GM12878 (cell line): Measurements from ENCODE around the gene PACS1.

ENCODE experiments used
- CHD2 ChIP-seq: IDR thresholded peaks from 2 replicates; pipeline ENCODE4 v1.6.1; 2011; ENCODE audit warnings: low read depth, low read length, improper control_type of control experiment, borderline replicate concordance
- FOXM1 ChIP-seq: IDR thresholded peaks from 2 replicates; pipeline ENCODE4 v1.6.1; 2012; ENCODE audit warnings: low read depth, mild to moderate bottlenecking, inconsistent platforms, low read length, moderate library complexity
- POLR2A ChIP-seq: IDR thresholded peaks from 2 replicates; pipeline ENCODE4 v1.6.1; 2011; ENCODE audit warnings: low read depth, mild to moderate bottlenecking, low read length
- POLR2AphosphoS5 ChIP-seq: IDR thresholded peaks from 2 replicates; pipeline ENCODE4 v1.6.1; 2011; ENCODE audit warnings: mild to moderate bottlenecking, low read length, inconsistent platforms
- SIN3A ChIP-seq: IDR thresholded peaks from 2 replicates; pipeline ENCODE4 v1.6.1; 2012; ENCODE audit warnings: low read depth, low read length, improper control_type of control experiment
- SUPT20H ChIP-seq: IDR thresholded peaks from 2 replicates; pipeline ENCODE4 v1.6.1; 2011; ENCODE audit warnings: low read depth, mild to moderate bottlenecking, low read length, moderate library complexity, borderline replicate concordance; ENCODE audit not compliant: control insufficient read depth
- TF ChIP-seq, protein P1 (sequence below): IDR thresholded peaks from 2 replicates; pipeline ENCODE4 v1.6.1; 2012; ENCODE audit warnings: mild to moderate bottlenecking, low read depth, low read length
- TF ChIP-seq, protein P2 (sequence below), 3 experiments: IDR thresholded peaks in 2 of 3; conservative IDR thresholded peaks in 1 of 3; 2 replicates each; pipeline ENCODE4 v1.5.1; 2011; ENCODE audit warnings: low read depth in 3 of 3, low read length in 3 of 3, mild to moderate bottlenecking in 3 of 3, control low read depth in 2 of 3, moderate library complexity in 2 of 3, inconsistent platforms in 1 of 3, mixed read lengths in 1 of 3; ENCODE audit not compliant: control insufficient read depth in 2 of 3, insufficient read depth in 1 of 3; ENCODE audit errors: extremely low read depth in 1 of 3

- TF ChIP-seq POLR2A (no peak), POLR2AphosphoS5 (no peak), FOXM1 (no peak), SIN3A (no peak), CHD2 (no peak), SUPT20H (no peak)
- TF ChIP-seq, protein P1, sequence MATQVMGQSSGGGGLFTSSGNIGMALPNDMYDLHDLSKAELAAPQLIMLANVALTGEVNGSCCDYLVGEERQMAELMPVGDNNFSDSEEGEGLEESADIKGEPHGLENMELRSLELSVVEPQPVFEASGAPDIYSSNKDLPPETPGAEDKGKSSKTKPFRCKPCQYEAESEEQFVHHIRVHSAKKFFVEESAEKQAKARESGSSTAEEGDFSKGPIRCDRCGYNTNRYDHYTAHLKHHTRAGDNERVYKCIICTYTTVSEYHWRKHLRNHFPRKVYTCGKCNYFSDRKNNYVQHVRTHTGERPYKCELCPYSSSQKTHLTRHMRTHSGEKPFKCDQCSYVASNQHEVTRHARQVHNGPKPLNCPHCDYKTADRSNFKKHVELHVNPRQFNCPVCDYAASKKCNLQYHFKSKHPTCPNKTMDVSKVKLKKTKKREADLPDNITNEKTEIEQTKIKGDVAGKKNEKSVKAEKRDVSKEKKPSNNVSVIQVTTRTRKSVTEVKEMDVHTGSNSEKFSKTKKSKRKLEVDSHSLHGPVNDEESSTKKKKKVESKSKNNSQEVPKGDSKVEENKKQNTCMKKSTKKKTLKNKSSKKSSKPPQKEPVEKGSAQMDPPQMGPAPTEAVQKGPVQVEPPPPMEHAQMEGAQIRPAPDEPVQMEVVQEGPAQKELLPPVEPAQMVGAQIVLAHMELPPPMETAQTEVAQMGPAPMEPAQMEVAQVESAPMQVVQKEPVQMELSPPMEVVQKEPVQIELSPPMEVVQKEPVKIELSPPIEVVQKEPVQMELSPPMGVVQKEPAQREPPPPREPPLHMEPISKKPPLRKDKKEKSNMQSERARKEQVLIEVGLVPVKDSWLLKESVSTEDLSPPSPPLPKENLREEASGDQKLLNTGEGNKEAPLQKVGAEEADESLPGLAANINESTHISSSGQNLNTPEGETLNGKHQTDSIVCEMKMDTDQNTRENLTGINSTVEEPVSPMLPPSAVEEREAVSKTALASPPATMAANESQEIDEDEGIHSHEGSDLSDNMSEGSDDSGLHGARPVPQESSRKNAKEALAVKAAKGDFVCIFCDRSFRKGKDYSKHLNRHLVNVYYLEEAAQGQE: no peak
- TF ChIP-seq, protein P2, sequence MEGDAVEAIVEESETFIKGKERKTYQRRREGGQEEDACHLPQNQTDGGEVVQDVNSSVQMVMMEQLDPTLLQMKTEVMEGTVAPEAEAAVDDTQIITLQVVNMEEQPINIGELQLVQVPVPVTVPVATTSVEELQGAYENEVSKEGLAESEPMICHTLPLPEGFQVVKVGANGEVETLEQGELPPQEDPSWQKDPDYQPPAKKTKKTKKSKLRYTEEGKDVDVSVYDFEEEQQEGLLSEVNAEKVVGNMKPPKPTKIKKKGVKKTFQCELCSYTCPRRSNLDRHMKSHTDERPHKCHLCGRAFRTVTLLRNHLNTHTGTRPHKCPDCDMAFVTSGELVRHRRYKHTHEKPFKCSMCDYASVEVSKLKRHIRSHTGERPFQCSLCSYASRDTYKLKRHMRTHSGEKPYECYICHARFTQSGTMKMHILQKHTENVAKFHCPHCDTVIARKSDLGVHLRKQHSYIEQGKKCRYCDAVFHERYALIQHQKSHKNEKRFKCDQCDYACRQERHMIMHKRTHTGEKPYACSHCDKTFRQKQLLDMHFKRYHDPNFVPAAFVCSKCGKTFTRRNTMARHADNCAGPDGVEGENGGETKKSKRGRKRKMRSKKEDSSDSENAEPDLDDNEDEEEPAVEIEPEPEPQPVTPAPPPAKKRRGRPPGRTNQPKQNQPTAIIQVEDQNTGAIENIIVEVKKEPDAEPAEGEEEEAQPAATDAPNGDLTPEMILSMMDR (IDR thresholded peaks at IDR 0.05 in 2 of 3, conservative IDR thresholded peaks at IDR 0.05 in 1 of 3; ENCODE audit: control insufficient read depth in 2 of 3, extremely low read depth in 1 of 3, insufficient read depth in 1 of 3, low read depth in 3 of 3, low read length in 3 of 3): no peak
These were observed 26.8 kb upstream of the PACS1 start for GRCh38 chr11:66042996-66043906.
